ENCODE results near the gene RFPL1. TPM values are rescaled to one million over a fixed set of nuclear protein-coding genes. Genes with fewer than 3 reads are reported as not detected.
A peak's percentile ranks its signal among the peaks of the same experiment; 100 is the strongest.
"Not testable (repeated sequence)": the region's sequence is repeated elsewhere in the genome, so short reads cannot be mapped to it uniquely, and the experiment has no call there.

RFPL1 gene
- total RNA-seq, 2 donors from 2014 or later = not detected

- no peak for ATAC-seq
- H3K4me1 ChIP-seq = peaks cover 22% of the 10 kb centered on the region
- peaks cover 7 to 28% of the 10 kb centered on the region in 2 donors for H3K27me3 ChIP-seq
- whole genome bisulfite sequencing, 2 donors = 91 to 92% methylated on average over 10 to 13 of the region's 13 CpGs
- H3K36me3 ChIP-seq (replicated peaks in 1 of 2; ENCODE audit: insufficient read depth in 1 of 2, low read depth in 2 of 2) = no peaks in the 10 kb centered on the region
- no peak overlapping the region for H3K4me3 ChIP-seq
- TF ChIP-seq CTCF (IDR thresholded peaks at IDR 0.05) = no peak
- TF ChIP-seq POLR2A (IDR thresholded peaks at IDR 0.05) = no peak
- no peak for DNase-seq
- intact Hi-C loops (cut with DNase I) = no loop called here
- no peak overlapping the region for H3K27ac ChIP-seq
- H3K9me3 ChIP-seq = no peaks in the 10 kb centered on the region
Measured at GRCh38 chr22:29483254-29483653, 44.9 kb downstream of the RFPL1 start.

GRCh38 chr22:29484642-29485041 is 46.3 kb downstream of the RFPL1 start:
- ATAC-seq (no peak), DNase-seq (no peak)
- Histone ChIP-seq H3K27ac (no peak overlapping the region), H3K4me3 (no peak overlapping the region), H3K36me3 (replicated peaks in 1 of 2; ENCODE audit: insufficient read depth in 1 of 2, low read depth in 2 of 2) (no peaks in the 10 kb centered on the region), H3K27me3 (peaks cover 7 to 19% of the 10 kb centered on the region in 2 donors), H3K4me1 (peaks cover 22% of the 10 kb centered on the region), H3K9me3 (no peaks in the 10 kb centered on the region)
- WGBS, 2 donors = 91 to 100% methylated on average over 3 of the region's 3 CpGs
- intact Hi-C loops (cut with DNase I) = no loop called here
- TF ChIP-seq POLR2A (IDR thresholded peaks at IDR 0.05) (no peak), CTCF (IDR thresholded peaks at IDR 0.05) (no peak)

- Histone ChIP-seq H3K27me3 (peaks cover 7 to 12% of the 10 kb centered on the region in 2 donors), H3K27ac (no peak overlapping the region), H3K4me1 (peaks cover 14% of the 10 kb centered on the region), H3K9me3 (no peaks in the 10 kb centered on the region), H3K4me3 (no peak overlapping the region), H3K36me3 (replicated peaks in 1 of 2; ENCODE audit: insufficient read depth in 1 of 2, low read depth in 2 of 2) (no peaks in the 10 kb centered on the region)
- 66 to 77% methylated on average over 2 to 8 of the region's 8 CpGs for WGBS, 2 donors
- no peak for DNase-seq
- intact Hi-C loops (cut with DNase I) = no loop called here
- no peak for TF ChIP-seq CTCF (IDR thresholded peaks at IDR 0.05)
- no peak for TF ChIP-seq POLR2A (IDR thresholded peaks at IDR 0.05)
- no peak for ATAC-seq
Measured at GRCh38 chr22:29485448-29485847, 47.1 kb downstream of the RFPL1 start.

GRCh38 chr22:29487426-29487986 is 49.1 kb downstream of the RFPL1 start:
- Histone ChIP-seq H3K36me3 (replicated peaks in 1 of 2; ENCODE audit: insufficient read depth in 1 of 2, low read depth in 2 of 2) (no peaks in the 10 kb centered on the region), H3K27me3 (no peaks in the 10 kb centered on the region), H3K4me1 (no peaks in the 10 kb centered on the region), H3K4me3 (no peak overlapping the region), H3K27ac (no peak overlapping the region), H3K9me3 (no peaks in the 10 kb centered on the region)
- no peak for TF ChIP-seq POLR2A (IDR thresholded peaks at IDR 0.05)
- TF ChIP-seq CTCF (IDR thresholded peaks at IDR 0.05) = no peak
- 81 to 87% methylated on average over 6 of the region's 6 CpGs for WGBS, 2 donors
- intact Hi-C loops (cut with DNase I) = no loop called here
- no peak for ATAC-seq
- DNase-seq = no peak

GRCh38 chr22:29489127-29489780 is 50.9 kb downstream of the RFPL1 start:
- H3K4me1 ChIP-seq; H3K4me3 ChIP-seq; ATAC-seq; intact Hi-C loops (cut with DNase I); H3K27ac ChIP-seq; H3K36me3 ChIP-seq (replicated peaks in 1 of 2; ENCODE audit: insufficient read depth in 1 of 2, low read depth in 2 of 2); H3K9me3 ChIP-seq; H3K27me3 ChIP-seq: not testable (repeated sequence)
- WGBS, 2 donors = 61 to 90% methylated on average over 8 of the region's 8 CpGs
- DNase-seq = peak in 1 of 4 donors; percentile 9
